Stimulated activated CD8-positive, alpha-beta memory T cell treated with anti-CD3 and anti-CD28 coated beads, Interleukin-7, amount 100 ng/mL, for 4 hours (primary cell): Measurements from ENCODE around the gene KRT7.

Source experiments
- DNase-seq, 2 donors: peaks; one replicate each; pipeline ENCODE4 v3.0.0-alpha.2; 2020; ENCODE audit warnings: low read depth in 2 of 2

The KRT7 gene

GRCh38 chr12:52211716-52212585 lies 21.1 kb upstream of the KRT7 start:
- no peak for DNase-seq

GRCh38 chr12:52212701-52213563 lies 20.1 kb upstream of the KRT7 start:
- DNase-seq = no peak

DNA sequence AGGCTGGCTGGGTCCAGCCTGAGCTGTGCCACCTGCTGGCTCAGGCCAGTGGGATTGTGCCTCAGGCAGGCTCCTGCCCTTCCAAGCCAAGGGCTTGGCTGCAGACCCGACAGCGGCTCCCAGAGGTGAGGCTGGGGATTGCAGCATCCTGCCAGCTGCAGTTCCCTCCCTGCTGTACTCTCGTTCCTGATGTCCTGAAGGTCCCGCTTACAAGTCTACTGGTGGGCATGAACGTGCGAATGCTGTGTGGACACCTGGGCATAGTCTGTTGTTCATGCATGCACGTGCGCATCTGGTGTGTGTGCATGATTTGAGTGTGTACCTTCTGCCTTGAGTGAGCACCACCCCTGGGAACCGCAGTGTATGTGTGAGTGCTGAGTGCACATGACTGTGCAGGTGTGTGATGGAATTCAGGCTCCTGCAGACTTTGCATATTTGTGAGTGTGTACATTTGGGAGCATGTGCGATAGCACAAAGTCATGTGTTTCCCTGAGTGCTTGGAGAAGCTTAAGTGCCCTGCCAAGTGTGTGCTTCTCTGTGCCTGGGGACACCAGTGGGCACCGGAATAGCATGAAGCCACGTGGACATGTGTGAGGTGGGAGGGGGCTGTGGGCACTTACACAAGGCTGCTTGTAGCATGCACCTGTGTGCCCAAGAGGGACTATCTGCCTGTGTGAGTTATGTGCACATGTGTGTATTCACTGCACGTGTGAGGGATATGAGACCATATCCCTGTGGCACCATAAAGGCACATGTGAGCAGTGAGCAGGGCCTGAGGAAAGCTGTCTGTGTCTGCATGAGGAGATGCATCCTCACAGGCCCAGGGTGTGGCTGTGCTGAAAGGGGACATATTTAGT lies 19.3 kb upstream of the KRT7 start:
- DNase-seq = no peak

GRCh38 chr12:52214421-52214802 lies 18.6 kb upstream of the KRT7 start:
- no peak for DNase-seq

DNA sequence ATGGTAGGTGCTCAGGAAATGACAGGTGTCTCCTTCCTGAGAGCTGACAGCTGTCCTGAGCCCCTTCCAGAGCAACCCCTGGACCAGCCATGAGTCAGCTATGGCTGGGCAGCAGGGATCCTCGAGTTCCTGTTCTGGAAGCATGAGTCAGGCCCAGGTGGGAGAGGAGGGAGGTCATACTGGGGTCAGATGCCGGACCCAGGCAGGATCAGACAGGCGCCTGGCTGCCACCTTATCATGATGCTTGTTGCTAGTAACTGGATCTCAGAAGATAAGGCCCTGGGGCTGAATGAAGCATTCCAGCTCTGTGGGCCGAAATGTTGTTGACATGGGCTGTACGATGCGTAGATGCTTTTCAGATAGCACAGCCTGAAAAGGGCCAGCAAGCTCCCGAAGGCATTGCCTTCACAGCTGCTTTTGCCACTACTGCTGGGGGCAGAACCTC lies 17.4 kb upstream of the KRT7 start:
- no peak for DNase-seq

- no peak for DNase-seq
Measured at GRCh38 chr12:52216100-52216499, 16.9 kb upstream of the KRT7 start.

- no peak for DNase-seq
Measured at GRCh38 chr12:52216807-52217206, 16.2 kb upstream of the KRT7 start.

- DNase-seq = no peak
Measured at GRCh38 chr12:52217223-52217622, 15.8 kb upstream of the KRT7 start.

- no peak for DNase-seq
Measured at GRCh38 chr12:52218001-52218400, 15.0 kb upstream of the KRT7 start.

- DNase-seq = no peak
Measured at GRCh38 chr12:52220477-52220876, 12.6 kb upstream of the KRT7 start.

- no peak for DNase-seq
Measured at GRCh38 chr12:52221070-52221781, 11.8 kb upstream of the KRT7 start.

DNA sequence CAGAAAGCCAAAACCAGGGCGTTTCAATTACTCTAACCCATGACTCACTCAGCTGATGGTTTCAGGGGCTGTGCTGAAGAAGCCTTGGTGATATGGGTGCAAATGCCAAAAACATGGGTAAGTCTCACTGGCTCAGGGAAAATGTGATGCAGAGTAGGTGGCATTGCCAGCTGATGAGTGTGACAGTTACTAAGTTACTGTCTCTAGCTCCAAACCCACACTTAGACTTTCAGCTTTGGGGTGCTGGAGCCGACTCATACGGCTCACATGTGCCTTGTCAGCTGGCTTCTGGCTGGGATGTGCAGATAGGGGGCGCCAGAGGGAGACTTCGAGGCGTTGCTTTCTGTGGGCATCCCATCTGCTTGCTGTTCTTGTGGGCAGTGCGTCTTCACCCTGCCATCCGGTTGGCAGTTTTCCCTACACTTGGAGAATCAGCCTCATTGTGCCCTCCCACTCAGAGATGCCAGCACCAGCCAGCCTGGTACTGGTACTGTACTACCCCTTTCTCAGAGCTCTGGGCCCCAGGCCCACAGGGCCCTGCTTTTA lies 11.1 kb upstream of the KRT7 start:
- peak; percentile 15 to 33 for DNase-seq

GRCh38 chr12:52222692-52223091 lies 10.4 kb upstream of the KRT7 start:
- no peak for DNase-seq

DNA sequence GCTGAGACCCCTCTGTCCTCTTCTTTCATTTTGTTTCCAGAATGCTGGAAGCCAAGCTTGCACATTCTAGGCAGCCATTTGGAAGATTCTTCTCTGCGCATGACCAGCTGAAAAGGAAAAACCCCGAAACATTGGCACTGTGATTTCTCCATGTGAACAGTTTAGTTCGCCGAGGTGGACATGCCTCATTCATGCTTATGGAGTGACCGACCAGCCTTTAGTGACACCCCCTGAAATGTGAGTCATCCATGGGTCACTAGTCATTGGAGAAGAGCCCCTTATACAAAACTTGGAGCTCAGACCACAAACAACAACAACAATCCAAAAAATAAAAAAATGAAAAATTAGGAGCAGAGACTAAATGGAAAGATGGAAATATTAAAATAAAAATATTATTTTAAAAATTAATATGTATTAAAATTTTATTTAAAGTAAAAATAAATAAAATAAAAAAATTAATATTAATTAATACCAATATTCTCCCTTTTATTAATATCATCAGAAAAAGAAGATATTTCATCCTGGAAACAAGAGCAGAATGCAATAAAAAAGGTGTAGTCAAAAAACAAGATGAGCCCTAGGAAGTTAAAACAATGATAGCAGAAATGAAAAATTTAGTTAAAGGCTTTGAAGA lies 9.5 kb upstream of the KRT7 start:
- no peak for DNase-seq

- DNase-seq = no peak
Measured at GRCh38 chr12:52224151-52224550, 8.9 kb upstream of the KRT7 start.

DNA sequence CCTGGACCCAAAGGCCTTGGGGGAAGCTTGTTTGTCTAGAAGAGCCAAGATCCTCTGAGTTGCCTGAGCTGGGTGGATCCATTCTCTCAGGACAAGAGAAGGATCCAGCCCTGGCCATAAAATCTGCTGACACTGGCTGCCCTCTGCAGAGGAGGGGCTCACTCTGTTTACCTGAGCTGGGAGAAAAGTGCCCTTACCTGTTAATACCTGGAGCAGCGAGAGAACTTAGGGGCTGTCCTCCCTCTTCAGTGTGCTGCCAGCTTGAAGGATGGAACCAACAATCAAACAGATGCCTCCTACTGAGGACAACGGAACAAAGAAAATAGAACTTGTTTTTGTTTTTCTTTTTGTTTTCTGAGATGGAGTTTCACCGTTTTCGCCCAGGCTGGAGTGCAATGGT lies 7.3 kb upstream of the KRT7 start:
- DNase-seq = no peak

DNA sequence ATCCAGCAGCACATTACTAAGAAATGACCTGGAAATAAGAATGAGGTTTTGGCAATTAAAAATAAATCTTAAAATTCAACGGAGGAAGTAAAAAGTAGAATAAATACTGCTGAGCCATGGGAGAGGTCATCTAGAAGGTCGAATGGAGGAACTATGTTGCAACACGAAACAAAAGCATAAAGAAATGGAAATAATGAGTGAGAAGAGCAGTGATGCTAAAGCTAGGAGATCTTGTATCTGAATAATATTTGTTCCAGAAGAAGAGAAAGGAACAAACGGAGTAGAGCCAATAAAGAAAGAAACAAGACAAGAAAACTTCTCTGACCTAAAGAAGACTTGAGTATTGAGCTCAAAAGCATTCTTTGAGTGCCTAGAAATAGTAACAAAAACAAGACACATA lies 6.6 kb upstream of the KRT7 start:
- no peak for DNase-seq

DNA sequence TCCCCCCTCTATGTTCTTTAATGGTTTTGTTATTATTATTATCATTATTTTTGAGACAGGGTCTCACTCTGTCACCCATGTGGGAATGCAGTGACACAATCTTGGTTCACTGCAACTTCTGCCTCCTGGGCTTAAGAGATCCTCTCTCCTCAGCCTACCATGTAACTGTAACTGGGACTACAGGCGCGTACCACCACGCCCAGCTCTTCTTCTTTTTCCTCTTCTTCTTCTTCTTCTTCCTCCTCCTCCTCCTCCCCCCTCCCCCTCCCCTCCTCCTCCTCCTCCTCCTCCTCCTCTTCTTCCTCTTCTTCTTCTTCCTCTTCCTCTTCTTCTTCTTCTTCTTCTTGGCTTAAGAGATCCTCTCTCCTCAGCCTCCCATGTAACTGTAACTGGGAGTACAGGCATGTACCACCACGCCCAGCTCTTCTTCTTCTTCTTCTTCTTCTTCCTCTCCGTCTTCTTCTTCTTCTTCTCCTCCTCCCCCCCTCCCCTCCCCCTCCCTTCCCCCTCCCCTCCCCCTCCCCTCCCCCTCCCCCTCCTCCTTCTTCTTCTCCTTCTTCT lies 5.4 kb upstream of the KRT7 start:
- no peak for DNase-seq

DNA sequence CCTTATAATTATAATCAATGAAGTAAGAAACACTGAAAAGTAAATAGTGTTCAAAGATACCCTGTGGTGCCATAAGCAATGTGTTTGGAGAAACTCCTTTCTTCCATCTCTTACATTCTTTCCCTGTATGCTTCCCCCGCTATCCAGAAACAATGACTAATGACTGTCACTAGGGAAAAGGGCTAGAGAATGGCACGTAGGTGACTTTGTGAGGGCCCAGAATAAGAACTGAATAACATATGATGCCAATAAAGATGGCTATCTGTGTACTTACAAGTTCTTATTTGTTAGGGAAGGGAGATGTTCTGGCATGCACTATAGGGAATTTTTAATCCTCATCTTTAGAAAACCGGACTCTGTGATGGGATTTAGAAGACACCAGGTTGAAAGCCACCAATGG lies 4.7 kb upstream of the KRT7 start:
- no peak for DNase-seq

GRCh38 chr12:52228931-52229330 lies 4.1 kb upstream of the KRT7 start:
- no peak for DNase-seq
